NCI-H226 (cell line): ENCODE measurements around the gene FGR.

Source experiments
- DNase-seq: peaks from one replicate; pipeline ENCODE4 v3.0.0-alpha.2; 2015

The FGR gene

GRCh38 chr1:27615346-27616192 lies 19.4 kb downstream of the FGR start:
- DNase-seq, result no peak

DNA sequence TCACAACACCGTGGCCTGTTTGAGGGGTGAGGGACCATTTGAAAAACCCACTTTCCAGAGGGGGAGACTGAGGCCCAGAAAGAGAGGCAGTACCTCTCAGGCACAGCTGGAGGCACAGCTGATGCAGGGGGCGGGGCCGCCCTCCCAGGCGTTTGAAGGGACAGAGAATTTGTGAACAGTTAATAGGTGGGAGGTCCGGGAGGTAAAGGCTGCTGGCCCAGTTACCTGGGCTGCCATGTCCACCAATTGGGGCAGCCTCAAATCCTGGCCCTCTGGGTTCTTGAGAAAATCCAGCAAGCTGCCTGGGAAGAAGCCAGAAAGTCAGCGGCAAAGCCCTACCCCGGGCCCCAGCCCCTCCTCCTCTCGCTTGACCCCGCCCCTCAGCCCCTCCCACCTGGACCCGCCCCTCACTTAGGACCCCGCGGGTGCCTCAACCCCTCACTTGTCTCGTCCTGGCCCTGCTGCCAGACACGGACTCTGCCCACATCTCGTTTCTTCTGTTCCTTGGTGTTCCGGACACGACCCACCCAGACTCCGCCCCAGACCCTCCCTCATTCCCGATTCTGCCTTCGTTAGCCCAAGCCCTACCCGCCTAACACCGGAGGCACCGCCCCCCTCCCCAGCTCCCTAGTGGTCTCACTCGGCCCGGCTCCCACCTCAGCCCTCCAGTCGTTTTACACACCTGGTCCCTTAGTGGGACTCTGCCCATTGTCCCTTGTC lies 20.2 kb downstream of the FGR start:
- no peak for DNase-seq

DNA sequence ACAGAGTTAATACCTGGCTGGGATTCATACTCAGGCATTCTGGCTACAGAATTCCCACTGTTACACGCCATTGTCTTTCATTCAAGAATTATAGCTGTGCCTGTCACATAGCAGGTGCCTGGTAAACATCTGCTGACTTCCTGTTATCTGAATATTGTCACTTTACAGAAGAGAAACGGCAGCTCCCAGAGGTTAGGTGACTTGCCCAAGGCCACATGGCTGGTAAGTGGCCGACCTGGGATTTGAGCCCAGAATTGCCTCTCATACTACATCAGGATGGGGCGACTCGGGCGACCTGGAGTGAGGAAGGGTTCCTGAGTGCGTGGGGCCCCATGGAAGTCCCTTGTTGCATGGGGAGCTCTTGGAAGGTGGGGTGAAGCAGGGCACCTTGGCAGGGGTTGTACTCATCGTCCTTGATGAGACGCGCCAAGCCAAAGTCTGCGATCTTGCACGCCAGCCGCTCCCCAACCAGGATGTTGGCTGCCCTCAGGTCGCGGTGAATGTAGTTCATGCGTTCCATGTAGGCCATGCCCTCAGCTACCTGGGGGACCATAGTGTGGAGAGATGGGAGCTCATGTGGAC lies 20.9 kb downstream of the FGR start:
- DNase-seq, result no peak

DNA sequence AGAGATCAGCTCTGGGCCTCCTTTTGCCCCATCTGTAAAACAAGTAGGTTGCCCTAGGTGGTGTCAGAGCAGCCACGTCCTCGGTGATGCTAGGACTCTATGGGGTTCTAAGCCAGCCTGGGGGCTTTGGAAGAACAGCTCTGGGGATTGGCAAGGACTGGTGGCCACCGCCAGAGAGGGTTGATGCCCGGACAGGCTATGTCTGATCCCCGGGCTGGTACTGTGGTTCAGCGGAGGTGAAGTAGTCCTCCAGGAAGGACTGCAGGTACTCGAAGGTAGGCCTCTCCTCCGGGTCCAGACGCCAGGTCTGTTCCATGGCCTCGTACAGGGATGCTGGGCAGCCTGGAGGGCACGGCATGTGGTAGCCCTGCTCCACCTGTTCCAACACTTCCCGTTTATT lies 22.3 kb downstream of the FGR start:
- DNase-seq, result no peak

DNA sequence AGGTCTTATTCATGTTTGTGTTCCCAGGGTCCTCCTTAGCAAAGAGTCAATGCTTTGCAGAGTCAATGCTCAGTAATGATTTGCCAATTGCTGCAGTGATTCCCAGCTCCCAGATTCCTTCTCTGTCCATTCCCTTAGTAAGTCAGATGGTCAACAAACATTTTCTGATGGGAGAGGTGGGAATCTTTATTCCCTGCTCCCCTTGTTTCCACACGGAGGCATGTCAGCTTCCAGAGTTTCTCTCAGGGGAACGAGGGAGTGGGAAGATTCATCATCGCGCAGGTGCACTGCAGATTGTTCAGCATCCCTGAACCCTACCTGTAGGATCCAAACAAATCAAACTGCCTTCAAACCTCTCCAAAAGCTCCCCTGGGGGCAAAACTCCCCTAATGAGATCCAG lies 23.5 kb downstream of the FGR start:
- no peak for DNase-seq

DNA sequence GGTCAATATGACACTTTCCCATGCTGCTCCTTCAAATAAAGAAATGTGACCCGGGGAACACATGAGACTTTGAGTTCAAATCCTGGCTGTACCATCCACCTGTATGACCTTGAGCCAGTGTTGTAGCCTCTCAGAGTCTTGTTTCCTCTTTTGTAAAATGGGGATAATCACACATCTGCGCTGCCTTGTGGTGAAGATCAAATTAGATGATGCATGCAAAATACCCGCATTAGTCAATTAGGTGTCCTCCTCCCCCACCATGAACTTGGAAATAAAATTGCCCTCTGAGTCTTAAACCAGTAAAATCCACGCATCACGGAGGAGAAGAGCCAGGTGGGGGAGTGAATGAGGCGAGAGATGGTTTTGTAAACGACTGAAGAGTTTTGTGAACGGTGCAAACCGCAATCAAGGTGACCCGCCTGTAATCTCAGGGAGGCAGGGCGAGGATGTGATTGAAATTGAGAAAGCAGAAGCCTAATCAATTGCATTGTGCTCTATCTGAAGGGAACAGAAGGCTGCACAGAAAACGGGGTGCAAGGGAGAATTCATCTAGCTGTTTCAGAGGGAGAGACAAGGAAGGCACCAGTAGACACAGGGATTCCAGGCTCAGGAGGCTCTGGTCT lies 25.3 kb downstream of the FGR start:
- DNase-seq, result no peak

- DNase-seq, result no peak
Measured at GRCh38 chr1:27609210-27609555, 25.8 kb downstream of the FGR start.

DNA sequence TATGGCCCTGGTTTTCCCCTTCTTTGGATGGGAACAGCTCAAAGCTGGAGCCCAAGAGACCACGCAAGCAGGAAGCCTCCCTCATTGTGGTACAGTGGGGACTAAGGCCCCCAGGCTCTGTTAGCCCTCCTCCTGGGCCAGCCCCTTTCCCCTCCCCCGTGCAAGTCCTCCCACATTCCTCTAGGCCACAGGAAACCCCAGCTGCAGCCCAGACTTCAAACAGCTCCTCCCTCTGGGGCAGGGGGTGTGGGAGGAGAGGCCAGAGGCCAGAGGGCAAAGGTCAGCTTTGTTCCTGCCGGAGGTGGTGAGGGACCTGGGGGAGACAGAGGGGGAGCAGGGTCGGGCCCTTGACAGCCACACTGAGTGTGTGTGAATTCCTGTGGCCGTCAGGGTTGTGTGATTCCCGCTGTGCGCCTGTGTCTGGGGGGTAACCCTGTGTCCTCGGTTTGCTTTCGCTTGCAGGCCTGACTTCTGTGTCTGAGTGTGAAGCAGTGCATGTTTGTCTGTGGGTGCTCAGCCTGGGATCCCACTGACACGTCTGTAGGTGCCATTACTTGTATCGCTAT lies 27.7 kb downstream of the FGR start:
- no peak for DNase-seq

- DNase-seq, result no peak
Measured at GRCh38 chr1:27606708-27607238, 28.2 kb downstream of the FGR start.

DNA sequence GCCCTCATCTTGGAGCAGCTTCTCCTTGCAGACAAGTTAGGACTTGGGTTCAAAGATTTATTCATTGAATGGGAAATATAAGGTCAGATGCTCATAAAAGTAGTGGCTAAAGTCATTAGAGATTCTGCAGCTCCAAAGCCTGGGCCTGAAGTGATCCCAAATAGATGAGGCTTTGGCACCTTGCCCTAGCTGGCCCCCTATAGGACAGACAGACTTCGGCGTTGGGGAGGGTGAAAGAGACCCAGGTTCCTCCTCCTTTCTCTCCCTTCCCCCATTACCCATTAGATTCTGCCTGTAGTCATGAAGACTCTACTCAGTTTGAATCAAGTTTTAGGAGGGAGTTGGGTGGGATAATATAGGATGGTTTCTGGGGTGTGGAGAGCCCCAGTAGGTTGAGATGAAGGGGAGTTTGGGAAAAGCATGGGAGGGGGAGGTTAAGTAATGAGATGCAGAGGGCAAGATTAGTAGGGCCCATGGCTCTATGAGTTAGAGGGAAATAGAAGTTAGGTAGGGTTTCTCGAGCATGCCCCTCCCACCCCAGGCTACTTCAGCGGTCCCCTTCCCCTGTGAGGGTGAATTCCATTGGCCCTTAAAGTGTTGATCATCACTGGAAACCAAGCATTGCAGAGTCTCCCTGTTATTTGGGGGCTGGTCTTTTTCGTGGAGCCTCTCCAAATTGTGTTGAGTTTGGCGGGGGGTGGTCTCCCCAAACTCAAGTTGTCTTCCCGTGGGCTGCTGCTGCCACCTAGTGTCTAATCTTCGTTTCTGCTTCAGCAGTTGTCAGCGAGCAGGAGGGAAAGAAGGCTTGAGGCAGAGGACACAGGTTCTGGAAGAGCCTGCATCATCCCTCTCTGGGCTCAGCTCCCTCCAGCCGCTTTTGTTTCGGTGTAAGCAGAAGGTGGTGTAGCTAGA lies 28.9 kb downstream of the FGR start:
- DNase-seq, result peak; percentile 55

- no peak for DNase-seq
Measured at GRCh38 chr1:27605300-27605766, 29.7 kb downstream of the FGR start.

- no peak for DNase-seq
Measured at GRCh38 chr1:27604579-27605299, 30.2 kb downstream of the FGR start.

DNA sequence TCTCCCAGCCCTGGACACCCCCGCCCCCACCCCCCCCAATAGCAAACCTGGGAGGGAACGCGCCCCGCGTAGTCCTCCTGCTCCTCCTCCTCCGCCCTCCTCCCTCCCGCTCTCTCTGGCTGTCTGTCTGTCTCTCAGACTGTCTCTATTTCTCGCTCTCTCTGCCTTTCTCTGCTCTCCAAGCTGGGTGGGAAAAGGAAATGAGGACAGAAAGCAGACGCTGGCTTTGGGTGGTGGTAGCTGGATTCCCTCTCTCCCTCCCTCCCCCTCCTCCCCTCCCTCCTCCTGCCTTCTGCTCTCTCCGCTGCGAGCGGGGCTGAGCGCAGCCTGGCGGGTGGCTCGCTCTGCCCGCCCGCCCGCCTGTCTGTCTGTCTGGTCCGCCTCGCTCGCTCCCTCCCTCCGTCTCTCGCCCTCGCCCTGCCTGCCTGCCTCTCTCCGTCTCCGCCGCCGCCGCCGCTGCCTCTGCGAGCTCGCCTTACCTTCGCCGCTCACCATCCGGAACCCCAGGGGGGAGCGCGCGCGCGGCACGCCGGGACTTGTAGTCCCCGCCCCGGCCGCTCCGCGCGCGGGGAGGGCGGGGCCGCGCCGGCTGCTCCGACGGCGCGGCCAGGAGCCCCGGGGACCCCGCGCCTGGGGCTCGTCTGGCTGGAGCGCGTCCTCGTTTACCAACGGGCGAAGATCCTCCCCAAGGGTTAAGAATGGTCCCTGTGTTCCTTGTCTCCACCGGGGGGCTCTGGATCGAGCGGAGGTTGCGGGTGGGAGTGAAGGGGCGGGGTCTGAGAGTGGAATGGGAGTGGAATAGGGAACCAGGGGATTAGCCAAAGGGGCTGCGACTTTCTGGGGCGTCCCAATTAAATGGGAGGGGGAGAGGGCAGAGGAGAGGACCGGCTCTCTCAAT lies 31.1 kb downstream of the FGR start, which contains the start of gene AHDC1:
TSS of gene AHDC1 (minus strand) at position 464 of the 898 bp plus-strand sequence. CDS start 52,029 bp downstream, outside the sequence.
- DNase-seq, result peak; percentile 87

DNA sequence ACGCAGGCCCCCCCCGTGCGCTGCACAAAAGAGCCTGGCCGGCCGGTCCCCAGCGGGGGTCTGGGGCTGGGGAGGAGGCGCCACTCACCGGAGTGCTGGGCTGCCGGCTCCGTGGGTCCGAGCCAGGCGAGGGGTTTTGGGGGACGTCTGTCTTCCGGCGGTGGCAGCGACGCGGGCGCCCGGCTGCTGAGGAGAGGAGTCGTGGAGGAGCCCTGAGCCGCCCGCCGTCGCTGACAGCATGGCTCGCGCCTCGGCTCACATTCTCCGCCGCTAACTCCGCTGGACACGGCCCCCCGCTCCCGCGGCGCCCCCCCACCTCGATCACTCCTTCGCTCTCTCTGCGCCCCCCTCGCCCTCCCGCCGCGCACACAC lies 31.7 kb downstream of the FGR start:
- no peak for DNase-seq

DNA sequence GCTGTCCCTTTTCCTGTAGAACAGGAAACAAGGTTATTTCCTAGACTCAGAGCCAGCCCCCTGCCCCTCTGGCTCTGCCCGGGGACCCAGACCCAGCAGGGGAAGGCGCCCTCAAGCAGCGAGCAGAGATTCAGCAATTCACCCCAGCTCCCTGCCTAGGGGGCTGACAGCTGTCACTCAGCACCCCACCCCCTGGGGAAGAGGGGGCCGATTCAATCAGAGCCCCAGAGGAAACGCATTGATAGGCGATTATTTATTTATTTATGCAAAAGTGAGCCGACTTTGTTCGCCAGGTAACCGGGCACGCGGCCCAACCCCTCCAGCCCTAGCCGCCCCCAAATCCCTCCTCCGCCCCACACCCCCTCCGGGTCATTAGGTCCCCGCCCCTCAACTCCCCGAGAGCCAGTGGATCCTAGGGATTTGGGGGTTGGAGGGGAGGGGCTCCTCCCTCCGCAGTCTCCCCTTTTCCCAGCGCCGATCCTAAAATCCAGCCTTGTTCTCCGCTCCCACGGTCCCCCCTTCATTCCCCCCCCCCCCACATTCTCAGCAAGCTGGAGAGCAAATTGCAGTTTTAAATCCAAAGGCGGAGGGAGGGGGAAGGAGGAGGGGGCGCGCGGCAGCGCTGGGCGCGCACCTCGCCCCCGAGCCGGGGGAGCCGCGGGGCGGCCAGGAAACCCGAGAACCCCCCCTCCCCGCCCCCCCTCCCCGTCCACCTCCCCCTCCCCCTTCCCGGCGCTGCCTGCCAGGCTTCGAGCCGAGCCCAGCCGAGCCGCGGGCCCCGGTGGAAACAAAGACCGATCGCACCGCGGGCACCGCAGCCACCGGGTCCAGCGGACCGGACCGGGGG lies 32.3 kb downstream of the FGR start:
- no peak for DNase-seq

DNA sequence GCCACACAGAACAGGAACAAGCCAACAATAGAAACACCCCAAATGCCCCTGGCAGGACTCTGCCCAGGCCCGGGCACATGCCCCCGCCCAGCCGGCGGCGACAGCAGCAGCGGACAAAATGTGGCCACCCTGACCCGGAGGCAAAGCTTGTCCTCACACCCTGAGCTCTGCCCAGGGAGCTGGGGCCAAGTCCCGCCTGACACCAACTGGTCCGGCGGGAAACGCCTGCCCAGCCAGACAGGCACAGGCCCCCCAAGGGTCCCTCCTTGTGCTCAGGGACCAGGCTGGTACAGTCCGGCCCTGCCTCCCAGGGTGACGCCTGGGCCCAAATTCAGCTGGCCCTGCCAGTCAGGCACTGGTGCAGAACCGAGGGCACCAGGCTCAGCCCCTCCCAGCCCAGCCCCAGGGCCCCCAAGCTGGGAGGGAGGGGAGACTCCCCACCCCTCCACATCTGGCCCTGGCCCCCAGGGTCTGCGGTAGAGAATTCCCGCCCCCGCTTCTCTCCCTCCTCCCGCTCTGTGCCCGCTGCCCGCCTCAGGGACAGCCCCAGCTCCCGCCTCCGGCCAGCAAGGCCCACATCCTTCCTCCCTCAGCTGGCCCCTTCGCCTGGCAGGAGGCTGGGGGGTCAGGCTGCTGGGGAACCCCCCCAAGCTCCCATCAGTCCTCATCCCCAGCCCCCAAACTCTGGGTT lies 33.1 kb downstream of the FGR start:
- peak; percentile 50 for DNase-seq

DNA sequence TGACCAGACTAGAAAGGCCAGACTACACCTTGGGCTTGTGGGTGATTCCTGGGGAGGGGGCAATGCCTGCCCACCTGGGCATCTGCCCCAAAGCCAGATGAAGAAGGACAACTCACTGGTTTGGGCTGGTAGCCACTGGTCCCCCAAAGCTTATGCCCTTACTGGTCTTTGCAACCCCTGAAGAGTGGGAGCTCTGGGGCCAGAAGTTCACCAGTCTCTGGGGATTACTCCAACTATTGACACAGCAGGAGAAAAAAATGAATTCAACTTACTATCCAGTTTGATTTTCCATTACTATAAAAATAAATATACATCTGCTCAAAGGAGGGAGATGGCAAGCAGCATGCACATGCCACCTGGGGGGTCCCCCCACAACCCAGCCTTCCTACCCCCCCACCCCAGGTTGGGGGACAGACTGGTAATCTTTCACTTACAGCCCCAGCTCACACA lies 33.6 kb downstream of the FGR start:
- no peak for DNase-seq

DNA sequence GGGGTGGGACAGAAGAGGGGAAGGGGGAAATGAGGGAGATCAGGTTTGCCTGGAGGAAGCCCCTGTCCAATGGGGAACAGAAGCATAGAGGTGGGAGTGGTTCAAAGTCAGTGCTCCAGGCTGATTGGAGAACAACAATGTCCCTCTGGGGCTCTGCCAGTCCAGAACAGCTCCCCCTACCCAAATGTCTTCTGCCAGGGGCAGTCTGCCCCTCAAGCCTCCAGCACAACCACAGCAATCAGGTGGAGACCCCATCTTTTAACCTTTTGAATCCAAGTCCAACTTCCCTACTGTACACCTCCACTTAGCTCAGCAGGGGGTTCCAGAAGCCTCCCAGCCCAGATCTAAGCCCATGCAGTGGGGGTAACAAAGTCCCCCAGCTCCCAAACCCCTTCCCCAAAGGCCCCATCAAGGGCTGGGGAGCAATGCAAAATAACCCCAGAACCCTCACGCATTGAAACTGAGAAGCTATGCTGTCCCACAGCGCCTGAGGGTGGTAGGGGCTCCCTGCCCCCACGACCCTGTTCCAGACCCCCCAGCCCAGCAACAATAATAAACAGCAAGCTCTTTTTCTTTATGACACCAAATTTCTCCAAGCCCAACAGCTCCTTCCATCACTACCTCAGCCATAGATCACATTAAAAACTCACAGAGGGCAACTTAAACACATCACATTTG lies 34.3 kb downstream of the FGR start:
- DNase-seq, result peak; percentile 29
